ENCODE measurements around the gene ATAD3C. TPM values are rescaled to one million over a fixed set of nuclear protein-coding genes. Genes with fewer than 3 reads are reported as not detected.
"Not testable (repeated sequence)": the region's sequence is repeated elsewhere in the genome, so short reads cannot be mapped to it uniquely, and the experiment has no call there.

Gene ATAD3C
- total RNA-seq, 2 experiments from 2014 or later: 1.0 to 1.7 TPM

DNA sequence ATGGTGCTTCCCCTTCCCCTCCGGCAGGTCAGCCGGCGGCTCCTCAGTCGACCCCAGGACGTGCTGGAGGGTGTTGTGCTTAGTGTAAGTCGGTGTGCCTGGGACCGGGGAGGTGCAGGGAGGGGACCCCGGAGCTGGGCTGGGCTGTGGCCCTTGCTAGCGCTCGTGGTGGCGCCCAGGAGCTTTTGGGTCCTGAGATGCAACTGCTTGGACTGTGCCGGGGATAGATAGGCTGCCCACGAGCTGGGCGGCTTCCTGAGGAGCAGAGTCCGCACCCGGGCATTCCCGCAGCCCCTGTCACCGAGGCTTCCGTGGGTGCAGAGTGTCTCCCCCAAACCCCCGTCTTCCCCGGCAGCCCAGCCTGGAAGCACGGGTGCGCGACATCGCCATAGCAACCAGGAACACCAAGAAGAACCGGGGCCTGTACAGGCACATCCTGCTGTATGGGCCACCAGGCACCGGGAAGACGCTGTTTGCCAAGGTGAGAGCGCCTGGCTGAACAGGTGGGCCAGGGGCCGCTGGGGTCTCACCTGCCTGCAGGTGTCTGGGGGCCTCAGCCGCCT, 36.3 kb downstream of the ATAD3C start:
- H3K4me1 Mint-ChIP-seq; H3K27me3 Mint-ChIP-seq; ATAC-seq (ENCODE audit: low read depth); H3K4me3 Mint-ChIP-seq; H3K9me3 Mint-ChIP-seq; POLR2A ChIA-PET; H3K27ac Mint-ChIP-seq; DNase-seq: not testable (repeated sequence)
- H3K36me3 Mint-ChIP-seq: peaks cover 24% of the 10 kb centered on the region

DNA sequence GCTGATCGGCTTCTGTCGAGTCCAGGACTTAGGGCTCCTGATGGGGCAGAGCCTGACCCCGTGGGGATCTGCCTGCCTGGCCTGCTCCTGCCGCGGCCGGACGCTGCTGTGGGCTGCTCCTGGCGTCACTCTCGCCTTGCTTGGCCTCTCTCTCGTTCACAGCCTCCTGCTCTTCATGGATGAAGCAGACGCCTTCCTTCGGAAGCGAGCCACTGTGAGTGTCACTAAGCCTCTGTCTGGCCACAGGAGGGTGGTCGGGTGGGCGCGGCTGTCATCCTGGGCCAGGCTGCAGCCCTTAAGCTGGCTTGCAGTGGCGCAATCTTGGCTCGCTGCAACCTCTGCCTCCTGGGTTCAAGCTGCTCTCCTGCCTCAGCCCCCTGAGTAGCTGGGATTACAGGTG, 38.2 kb downstream of the ATAD3C start:
- POLR2A ChIA-PET: no interaction called here
- no peak for DNase-seq
- peaks cover 2% of the 10 kb centered on the region for H3K9me3 Mint-ChIP-seq
- peaks cover 40% of the 10 kb centered on the region for H3K36me3 Mint-ChIP-seq
- H3K4me1 Mint-ChIP-seq: no peaks in the 10 kb centered on the region
- no peaks in the 10 kb centered on the region for H3K27me3 Mint-ChIP-seq
- H3K27ac Mint-ChIP-seq: no peak overlapping the region
- no peak for ATAC-seq (ENCODE audit: low read depth)
- H3K4me3 Mint-ChIP-seq: no peak overlapping the region

DNA sequence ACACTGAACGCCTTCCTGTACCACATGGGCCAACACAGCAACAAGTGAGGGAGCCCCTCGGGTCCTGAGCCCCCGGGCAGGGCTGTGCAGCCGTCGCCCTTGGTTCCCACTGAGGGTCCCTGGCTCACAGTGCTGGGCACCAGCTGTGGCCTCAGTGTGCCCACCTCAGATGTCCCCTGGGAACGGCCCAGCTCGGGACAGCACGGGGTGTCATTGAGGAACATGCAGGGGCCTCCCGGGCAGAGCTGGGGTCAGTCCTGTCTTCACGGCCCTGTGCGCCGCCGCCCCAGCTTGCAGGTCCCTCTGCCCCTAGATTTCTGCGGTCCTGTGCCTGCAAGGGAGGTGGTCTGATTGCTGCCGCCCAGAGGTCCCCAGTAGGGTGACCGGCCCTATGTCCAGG, 39.7 kb downstream of the ATAD3C start:
- Mint-ChIP-seq H3K36me3 (peaks cover 50% of the 10 kb centered on the region), H3K27ac (no peak overlapping the region), H3K9me3 (peaks cover 7% of the 10 kb centered on the region), H3K4me1 (no peaks in the 10 kb centered on the region), H3K27me3 (no peaks in the 10 kb centered on the region), H3K4me3 (no peak overlapping the region)
- POLR2A ChIA-PET: no interaction called here
- no peak for ATAC-seq (ENCODE audit: low read depth)
- no peak for DNase-seq

- Mint-ChIP-seq H3K4me3 (no peak overlapping the region), H3K27ac (no peak overlapping the region), H3K4me1 (no peaks in the 10 kb centered on the region), H3K9me3 (peaks cover 7% of the 10 kb centered on the region), H3K27me3 (no peaks in the 10 kb centered on the region), H3K36me3 (peaks cover 50% of the 10 kb centered on the region)
- no peak for DNase-seq
- ATAC-seq (ENCODE audit: low read depth): no peak
- POLR2A ChIA-PET: no interaction called here
Measured at GRCh38 chr1:1489861-1490260, 40.4 kb downstream of the ATAD3C start.

GRCh38 chr1:1490633-1491230, 41.2 kb downstream of the ATAD3C start:
- no peaks in the 10 kb centered on the region for H3K27me3 Mint-ChIP-seq
- H3K4me3 Mint-ChIP-seq: no peak overlapping the region
- peaks cover 7% of the 10 kb centered on the region for H3K9me3 Mint-ChIP-seq
- no peak overlapping the region for H3K27ac Mint-ChIP-seq
- H3K36me3 Mint-ChIP-seq: peaks cover 50% of the 10 kb centered on the region
- H3K4me1 Mint-ChIP-seq: no peaks in the 10 kb centered on the region
- POLR2A ChIA-PET: no interaction called here
- ATAC-seq (ENCODE audit: low read depth): no peak
- no peak for DNase-seq

- POLR2A ChIA-PET: no interaction called here
- DNase-seq: no peak
- Mint-ChIP-seq H3K9me3 (peaks cover 7% of the 10 kb centered on the region), H3K27me3 (no peaks in the 10 kb centered on the region), H3K4me1 (no peaks in the 10 kb centered on the region), H3K36me3 (peaks cover 50% of the 10 kb centered on the region), H3K4me3 (no peak overlapping the region), H3K27ac (no peak overlapping the region)
- ATAC-seq (ENCODE audit: low read depth): no peak
Measured at GRCh38 chr1:1491601-1492000, 42.1 kb downstream of the ATAD3C start.

GRCh38 chr1:1494311-1494710, 44.8 kb downstream of the ATAD3C start:
- H3K9me3 Mint-ChIP-seq, H3K4me3 Mint-ChIP-seq: not testable (repeated sequence)

DNA sequence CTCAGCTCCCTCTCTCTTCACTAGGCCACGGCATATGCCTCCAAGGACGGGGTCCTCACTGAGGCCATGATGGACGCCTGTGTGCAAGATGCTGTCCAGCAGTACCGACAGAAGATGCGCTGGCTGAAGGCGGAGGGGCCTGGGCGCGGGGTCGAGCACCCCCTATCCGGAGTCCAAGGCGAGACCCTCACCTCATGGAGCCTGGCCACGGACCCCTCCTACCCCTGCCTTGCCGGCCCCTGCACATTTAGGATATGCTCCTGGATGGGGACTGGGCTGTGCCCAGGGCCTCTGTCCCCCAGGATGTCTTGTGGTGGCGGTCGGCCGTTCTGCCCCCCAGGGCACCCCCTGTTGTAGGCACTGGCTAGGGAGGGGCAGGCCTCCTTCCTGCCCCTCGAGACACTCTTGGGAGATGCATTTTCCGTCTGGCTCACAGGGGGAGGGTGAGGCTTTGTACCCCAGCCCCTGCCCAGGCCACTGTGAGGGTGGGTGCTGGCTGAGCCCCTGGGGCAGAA, 46.0 kb downstream of the ATAD3C start:
- POLR2A ChIA-PET; H3K9me3 Mint-ChIP-seq; DNase-seq; H3K27me3 Mint-ChIP-seq; H3K27ac Mint-ChIP-seq; ATAC-seq (ENCODE audit: low read depth); H3K4me3 Mint-ChIP-seq; H3K4me1 Mint-ChIP-seq: not testable (repeated sequence)
- peaks cover 32% of the 10 kb centered on the region for H3K36me3 Mint-ChIP-seq

More at GRCh38 chr1:1494311-1494710, 44.8 kb downstream of the ATAD3C start:
- H3K27ac Mint-ChIP-seq; DNase-seq; POLR2A ChIA-PET; H3K4me1 Mint-ChIP-seq; ATAC-seq (ENCODE audit: low read depth); H3K27me3 Mint-ChIP-seq: not testable (repeated sequence)
- H3K36me3 Mint-ChIP-seq: peaks cover 41% of the 10 kb centered on the region

GRCh38 chr1:1504777-1505365, 55.4 kb downstream of the ATAD3C start:
- not testable (repeated sequence) for H3K36me3 Mint-ChIP-seq, H3K27me3 Mint-ChIP-seq, H3K4me1 Mint-ChIP-seq, H3K9me3 Mint-ChIP-seq
- POLR2A ChIA-PET: interaction anchor here (1.1 to 1.9 kb wide), 3 partner anchors 97 to 105 kb away, joined by 3 to 9 read pairs (median 5); partner anchors contain the start of genes CCNL2 and MRPL20
- ATAC-seq (ENCODE audit: low read depth) (peak; percentile 62), DNase-seq (peak; percentile 77)
- peak overlapping the region; percentile 94 for H3K27ac Mint-ChIP-seq
- H3K4me3 Mint-ChIP-seq: peak overlapping the region; percentile 74

- H3K4me3 Mint-ChIP-seq: peak overlapping the region; percentile 74
- H3K4me1 Mint-ChIP-seq, H3K27me3 Mint-ChIP-seq, DNase-seq, H3K9me3 Mint-ChIP-seq, H3K36me3 Mint-ChIP-seq: not testable (repeated sequence)
- H3K27ac Mint-ChIP-seq: peak overlapping the region; percentile 94
- POLR2A ChIA-PET: interaction anchor here (1.7 to 1.9 kb wide), 2 partner anchors 98 to 106 kb away, joined by 5 to 9 read pairs; partner anchors contain the start of genes CCNL2 and MRPL20
- peak; percentile 28 for ATAC-seq (ENCODE audit: low read depth)
Measured at GRCh38 chr1:1505366-1505798, 55.9 kb downstream of the ATAD3C start.

GRCh38 chr1:1505801-1506200, 56.3 kb downstream of the ATAD3C start:
- not testable (repeated sequence) for H3K27me3 Mint-ChIP-seq; H3K36me3 Mint-ChIP-seq; DNase-seq; H3K9me3 Mint-ChIP-seq; ATAC-seq (ENCODE audit: low read depth)
- Mint-ChIP-seq H3K4me3 (peak overlapping the region; percentile 74), H3K4me1 (peaks cover 10% of the 10 kb centered on the region), H3K27ac (peak overlapping the region; percentile 46)
- POLR2A ChIA-PET: interaction anchor here (1.9 kb wide), 1 partner anchor 98 kb away, joined by 9 read pairs; the partner anchor contains the start of gene MRPL20

GRCh38 chr1:1507305-1507704, 57.8 kb downstream of the ATAD3C start:
- POLR2A ChIA-PET: interaction anchor here (0.7 kb wide), 1 partner anchor 270 kb away, joined by 4 read pairs; no protein-coding TSS in a partner anchor
- Mint-ChIP-seq H3K36me3 (no peaks in the 10 kb centered on the region), H3K4me1 (peaks cover 14% of the 10 kb centered on the region), H3K27me3 (no peaks in the 10 kb centered on the region), H3K9me3 (no peaks in the 10 kb centered on the region), H3K27ac (no peak overlapping the region), H3K4me3 (no peak overlapping the region)
- ATAC-seq (ENCODE audit: low read depth) (no peak), DNase-seq (no peak)

DNA sequence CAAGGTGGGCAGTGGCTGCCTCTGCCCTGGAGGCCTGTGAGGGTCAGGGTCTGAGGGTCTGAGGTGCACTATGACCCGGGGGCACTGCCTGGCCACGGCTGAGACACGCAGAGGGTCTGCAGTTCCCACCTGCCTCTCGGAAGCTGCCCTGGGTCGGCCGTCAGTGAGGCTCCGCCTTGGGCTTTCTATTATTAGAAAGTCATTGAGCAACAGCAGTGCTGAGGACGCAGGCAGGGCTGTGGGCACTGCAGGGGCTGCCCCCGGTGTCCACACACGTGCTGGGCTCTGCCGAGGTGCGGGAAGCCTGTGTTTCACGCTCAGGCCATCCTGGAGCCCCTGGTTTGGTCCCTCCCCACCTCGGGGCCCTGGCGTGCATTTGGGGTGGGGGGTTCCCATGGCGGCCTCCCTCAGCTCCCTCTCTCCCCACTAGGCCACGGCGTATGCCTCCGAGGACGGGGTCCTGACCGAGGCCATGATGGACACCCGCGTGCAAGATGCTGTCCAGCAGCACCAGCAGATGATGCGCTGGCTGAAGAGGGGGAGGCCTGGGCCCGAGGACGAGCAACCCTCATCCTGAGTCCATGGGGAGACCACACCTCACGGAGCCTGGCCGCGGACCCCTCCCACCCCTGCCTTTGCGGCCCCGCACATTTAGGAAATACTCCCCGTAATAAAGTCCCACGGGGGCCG, 59.4 kb downstream of the ATAD3C start:
- H3K4me1 Mint-ChIP-seq: peaks cover 15% of the 10 kb centered on the region
- ATAC-seq (ENCODE audit: low read depth); H3K27me3 Mint-ChIP-seq; POLR2A ChIA-PET; H3K9me3 Mint-ChIP-seq; H3K27ac Mint-ChIP-seq; H3K4me3 Mint-ChIP-seq; H3K36me3 Mint-ChIP-seq; DNase-seq: not testable (repeated sequence)
